IPS-18a (cell line): ENCODE data around the gene U2AF2.

ENCODE experiments used
- H3K27ac ChIP-seq: one replicate; pipeline ENCODE4 v1.5.1; 2013; ENCODE audit warnings: low read length
- H3K27me3 ChIP-seq: one replicate; pipeline ENCODE4 v1.6.1; 2013; ENCODE audit warnings: mild to moderate bottlenecking, low read length; ENCODE audit not compliant: control insufficient read depth, insufficient read depth
- H3K36me3 ChIP-seq: one replicate; pipeline ENCODE4 v1.6.1; 2013; ENCODE audit warnings: low read depth, low read length; ENCODE audit not compliant: control insufficient read depth
- H3K4me1 ChIP-seq: one replicate; pipeline ENCODE4 v1.6.1; 2013; ENCODE audit warnings: low read depth, low read length; ENCODE audit not compliant: control insufficient read depth
- H3K4me3 ChIP-seq: one replicate; pipeline ENCODE4 v1.5.1; 2013; ENCODE audit warnings: low read length
- H3K9ac ChIP-seq: one replicate; pipeline ENCODE4 v1.6.1; 2013; ENCODE audit warnings: mild to moderate bottlenecking, low read length, moderate library complexity
- H3K9me3 ChIP-seq: one replicate; pipeline ENCODE4 v1.6.1; 2013; ENCODE audit warnings: low read depth, low read length; ENCODE audit not compliant: control insufficient read depth

U2AF2 gene

GRCh38 chr19:55614711-55615542 lies 39.9 kb upstream of the U2AF2 start:
- Histone ChIP-seq H3K36me3 (peaks cover 5% of the 10 kb centered on the region), H3K4me1 (no peaks in the 10 kb centered on the region), H3K27ac (no peak overlapping the region), H3K4me3 (no peak overlapping the region), H3K9me3 (no peaks in the 10 kb centered on the region), H3K9ac (no peak overlapping the region), H3K27me3 (no peaks in the 10 kb centered on the region)

- H3K36me3 ChIP-seq: peaks cover 5% of the 10 kb centered on the region
- H3K9me3 ChIP-seq: no peaks in the 10 kb centered on the region
- H3K9ac ChIP-seq: no peak overlapping the region
- H3K27ac ChIP-seq: no peak overlapping the region
- no peak overlapping the region for H3K4me3 ChIP-seq
- H3K27me3 ChIP-seq: no peaks in the 10 kb centered on the region
- H3K4me1 ChIP-seq: no peaks in the 10 kb centered on the region
Observed at GRCh38 chr19:55615543-55616394, 39.1 kb upstream of the U2AF2 start.

GRCh38 chr19:55616395-55616875 lies 38.4 kb upstream of the U2AF2 start:
- H3K4me1 ChIP-seq: no peaks in the 10 kb centered on the region
- H3K27ac ChIP-seq: no peak overlapping the region
- peaks cover 5% of the 10 kb centered on the region for H3K36me3 ChIP-seq
- H3K27me3 ChIP-seq: no peaks in the 10 kb centered on the region
- H3K9ac ChIP-seq: no peak overlapping the region
- no peak overlapping the region for H3K4me3 ChIP-seq
- no peaks in the 10 kb centered on the region for H3K9me3 ChIP-seq

- Histone ChIP-seq H3K9me3 (no peaks in the 10 kb centered on the region), H3K27ac (no peak overlapping the region)
Observed at GRCh38 chr19:55617426-55617825, 37.4 kb upstream of the U2AF2 start.

GRCh38 chr19:55618426-55618825 lies 36.4 kb upstream of the U2AF2 start:
- no peaks in the 10 kb centered on the region for H3K27me3 ChIP-seq
- no peaks in the 10 kb centered on the region for H3K4me1 ChIP-seq
- H3K9ac ChIP-seq: no peak overlapping the region
- H3K9me3 ChIP-seq: no peaks in the 10 kb centered on the region
- no peak overlapping the region for H3K4me3 ChIP-seq
- peaks cover 5% of the 10 kb centered on the region for H3K36me3 ChIP-seq
- H3K27ac ChIP-seq: no peak overlapping the region

More at GRCh38 chr19:55617426-55617825, 37.4 kb upstream of the U2AF2 start:
- no peaks in the 10 kb centered on the region for H3K27me3 ChIP-seq
- no peak overlapping the region for H3K9ac ChIP-seq
- H3K4me3 ChIP-seq: no peak overlapping the region
- H3K36me3 ChIP-seq: peaks cover 5% of the 10 kb centered on the region
- no peaks in the 10 kb centered on the region for H3K4me1 ChIP-seq

- Histone ChIP-seq H3K27me3 (no peaks in the 10 kb centered on the region), H3K27ac (no peak overlapping the region), H3K36me3 (peaks cover 5% of the 10 kb centered on the region), H3K9me3 (no peaks in the 10 kb centered on the region), H3K4me3 (no peak overlapping the region), H3K9ac (no peak overlapping the region), H3K4me1 (no peaks in the 10 kb centered on the region)
Observed at GRCh38 chr19:55619286-55619685, 35.5 kb upstream of the U2AF2 start.

GRCh38 chr19:55620410-55621204 lies 34.2 kb upstream of the U2AF2 start:
- Histone ChIP-seq H3K9ac (no peak overlapping the region), H3K9me3 (no peaks in the 10 kb centered on the region), H3K36me3 (peaks cover 5% of the 10 kb centered on the region), H3K27ac (no peak overlapping the region), H3K27me3 (no peaks in the 10 kb centered on the region), H3K4me3 (no peak overlapping the region), H3K4me1 (no peaks in the 10 kb centered on the region)

GRCh38 chr19:55621205-55621672 lies 33.6 kb upstream of the U2AF2 start:
- peaks cover 5% of the 10 kb centered on the region for H3K36me3 ChIP-seq

GRCh38 chr19:55621673-55622231 lies 33.1 kb upstream of the U2AF2 start:
- Histone ChIP-seq H3K4me3 (no peak overlapping the region), H3K4me1 (no peaks in the 10 kb centered on the region), H3K9me3 (no peaks in the 10 kb centered on the region), H3K27me3 (no peaks in the 10 kb centered on the region), H3K27ac (no peak overlapping the region), H3K9ac (no peak overlapping the region), H3K36me3 (peaks cover 5% of the 10 kb centered on the region)

More at GRCh38 chr19:55621205-55621672, 33.6 kb upstream of the U2AF2 start:
- no peaks in the 10 kb centered on the region for H3K9me3 ChIP-seq
- H3K4me1 ChIP-seq: no peaks in the 10 kb centered on the region
- H3K27me3 ChIP-seq: no peaks in the 10 kb centered on the region
- no peak overlapping the region for H3K27ac ChIP-seq
- no peak overlapping the region for H3K4me3 ChIP-seq
- no peak overlapping the region for H3K9ac ChIP-seq

GRCh38 chr19:55622242-55622969 lies 32.4 kb upstream of the U2AF2 start:
- H3K27ac ChIP-seq: no peak overlapping the region
- H3K4me3 ChIP-seq: no peak overlapping the region
- no peaks in the 10 kb centered on the region for H3K27me3 ChIP-seq
- H3K36me3 ChIP-seq: peaks cover 3% of the 10 kb centered on the region
- no peaks in the 10 kb centered on the region for H3K4me1 ChIP-seq
- no peaks in the 10 kb centered on the region for H3K9me3 ChIP-seq
- no peak overlapping the region for H3K9ac ChIP-seq
